Osteocyte (in vitro differentiated cells): ENCODE results near the gene REV1. TPM values are rescaled to one million over a fixed set of nuclear protein-coding genes. Genes with fewer than 3 reads are reported as not detected.

Experiments
- DNase-seq: peaks from one replicate; pipeline ENCODE4 v3.0.0; 2021; ENCODE audit warnings: mixed read lengths; ENCODE audit not compliant: unreplicated experiment; ENCODE audit errors: extremely low spot score
- H3K27ac Mint-ChIP-seq: one replicate; pipeline ENCODE4 v1.8.0; 2021; ENCODE audit warnings: mild to moderate bottlenecking, mixed read lengths; ENCODE audit not compliant: unreplicated experiment
- H3K27me3 Mint-ChIP-seq: one replicate; pipeline ENCODE4 v1.8.0; 2021; ENCODE audit warnings: mixed read lengths; ENCODE audit not compliant: unreplicated experiment
- H3K36me3 Mint-ChIP-seq: one replicate; pipeline ENCODE4 v1.8.0; 2021; ENCODE audit warnings: mixed read lengths; ENCODE audit not compliant: unreplicated experiment
- H3K4me1 Mint-ChIP-seq: one replicate; pipeline ENCODE4 v1.8.0; 2021; ENCODE audit warnings: mixed read lengths; ENCODE audit not compliant: unreplicated experiment
- H3K4me3 Mint-ChIP-seq: one replicate; pipeline ENCODE4 v1.8.0; 2021; ENCODE audit warnings: mild to moderate bottlenecking, moderate library complexity, mixed read lengths; ENCODE audit not compliant: unreplicated experiment
- H3K9me3 Mint-ChIP-seq: one replicate; pipeline ENCODE4 v1.8.0; 2021; ENCODE audit warnings: mixed read lengths; ENCODE audit not compliant: unreplicated experiment
- CTCF ChIP-seq: fragments of 200-600 bp; sonication (generic); IDR thresholded peaks from 2 replicates; pipeline ENCODE4 v1.5.0; 2021; ENCODE audit warnings: antibody characterized with exemption, mild to moderate bottlenecking, moderate library complexity
- total RNA-seq: library from RNA; stranded (reverse); gene quantifications from 2 replicates; pipeline ENCODE4 v1.2.1, GENCODE V29; 2021

REV1 gene
- total RNA-seq, 1 donor from 2014 or later, result 32.5 TPM

GRCh38 chr2:99450199-99450598 is 39.6 kb downstream of the REV1 start:
- TF ChIP-seq CTCF, result no peak
- no peak overlapping the region for H3K27ac Mint-ChIP-seq
- no peak overlapping the region for H3K4me3 Mint-ChIP-seq
- H3K4me1 Mint-ChIP-seq, result no peaks in the 10 kb centered on the region
- DNase-seq, result no peak
- H3K9me3 Mint-ChIP-seq, result no peaks in the 10 kb centered on the region
- H3K36me3 Mint-ChIP-seq, result peaks cover 27% of the 10 kb centered on the region
- H3K27me3 Mint-ChIP-seq, result no peaks in the 10 kb centered on the region

GRCh38 chr2:99448556-99448955 is 41.3 kb downstream of the REV1 start:
- Mint-ChIP-seq H3K4me1 (no peaks in the 10 kb centered on the region), H3K27ac (no peak overlapping the region), H3K36me3 (peaks cover 21% of the 10 kb centered on the region), H3K4me3 (no peak overlapping the region), H3K9me3 (no peaks in the 10 kb centered on the region), H3K27me3 (no peaks in the 10 kb centered on the region)
- no peak for DNase-seq
- no peak for TF ChIP-seq CTCF

GRCh38 chr2:99445065-99445464 is 44.8 kb downstream of the REV1 start:
- no peak for DNase-seq
- no peak for TF ChIP-seq CTCF
- H3K36me3 Mint-ChIP-seq, result peaks cover 17% of the 10 kb centered on the region
- H3K4me1 Mint-ChIP-seq, result no peaks in the 10 kb centered on the region
- no peak overlapping the region for H3K4me3 Mint-ChIP-seq
- no peaks in the 10 kb centered on the region for H3K27me3 Mint-ChIP-seq
- H3K9me3 Mint-ChIP-seq, result no peaks in the 10 kb centered on the region
- H3K27ac Mint-ChIP-seq, result no peak overlapping the region

- Mint-ChIP-seq H3K4me1 (no peaks in the 10 kb centered on the region), H3K27ac (no peak overlapping the region), H3K36me3 (peaks cover 18% of the 10 kb centered on the region), H3K27me3 (no peaks in the 10 kb centered on the region), H3K9me3 (no peaks in the 10 kb centered on the region), H3K4me3 (no peak overlapping the region)
- no peak for DNase-seq
- no peak for TF ChIP-seq CTCF
Observed at GRCh38 chr2:99444222-99444621, 45.6 kb downstream of the REV1 start.

- Mint-ChIP-seq H3K36me3 (peaks cover 18% of the 10 kb centered on the region), H3K4me1 (no peaks in the 10 kb centered on the region), H3K27me3 (no peaks in the 10 kb centered on the region), H3K9me3 (no peaks in the 10 kb centered on the region), H3K27ac (no peak overlapping the region), H3K4me3 (no peak overlapping the region)
- DNase-seq, result no peak
- no peak for TF ChIP-seq CTCF
Observed at GRCh38 chr2:99442837-99443236, 47.0 kb downstream of the REV1 start.
